ENCODE data around the gene RAB11FIP3. TPM values are rescaled to one million over a fixed set of nuclear protein-coding genes. Genes with fewer than 3 reads are reported as not detected.

The RAB11FIP3 gene
- total RNA-seq, 1 donor: 14.7 TPM

DNA sequence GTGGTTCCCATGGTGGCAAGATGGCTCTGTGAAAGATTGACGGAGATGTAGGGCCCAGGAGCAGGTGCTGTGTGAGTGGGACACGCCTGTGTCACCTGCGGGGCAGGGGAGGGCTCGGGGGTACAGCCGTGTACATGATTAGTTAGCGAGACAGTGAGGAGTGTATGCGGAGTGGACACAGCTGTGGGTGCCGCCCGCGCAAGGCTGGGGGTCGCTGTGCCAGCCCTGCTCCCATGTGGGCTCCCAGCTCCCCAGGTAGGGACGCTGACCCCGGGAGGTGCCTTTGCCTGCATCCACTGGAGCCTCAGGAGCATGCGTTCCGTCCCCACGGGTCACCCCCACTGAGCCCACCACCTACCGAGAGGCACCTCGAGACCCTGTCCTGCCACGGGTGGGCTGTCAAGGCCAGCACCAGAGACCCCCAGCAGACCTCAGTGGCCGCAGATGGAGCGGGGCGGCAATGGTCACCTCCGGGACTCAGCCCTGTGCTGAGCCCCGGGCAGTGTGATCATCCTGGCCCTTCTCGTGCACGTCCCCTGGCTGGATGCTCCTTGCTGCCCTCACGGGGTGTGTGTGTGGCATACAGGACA, 109.5 kb downstream of the RAB11FIP3 start:
- H3K4me3 ChIP-seq (ENCODE audit: low read depth, low read length): no peak overlapping the region
- DNase-seq (ENCODE audit: low read depth): no peak
- no peak for TF ChIP-seq CTCF (IDR thresholded peaks at IDR 0.05; ENCODE audit: insufficient read depth, low read length)

DNA sequence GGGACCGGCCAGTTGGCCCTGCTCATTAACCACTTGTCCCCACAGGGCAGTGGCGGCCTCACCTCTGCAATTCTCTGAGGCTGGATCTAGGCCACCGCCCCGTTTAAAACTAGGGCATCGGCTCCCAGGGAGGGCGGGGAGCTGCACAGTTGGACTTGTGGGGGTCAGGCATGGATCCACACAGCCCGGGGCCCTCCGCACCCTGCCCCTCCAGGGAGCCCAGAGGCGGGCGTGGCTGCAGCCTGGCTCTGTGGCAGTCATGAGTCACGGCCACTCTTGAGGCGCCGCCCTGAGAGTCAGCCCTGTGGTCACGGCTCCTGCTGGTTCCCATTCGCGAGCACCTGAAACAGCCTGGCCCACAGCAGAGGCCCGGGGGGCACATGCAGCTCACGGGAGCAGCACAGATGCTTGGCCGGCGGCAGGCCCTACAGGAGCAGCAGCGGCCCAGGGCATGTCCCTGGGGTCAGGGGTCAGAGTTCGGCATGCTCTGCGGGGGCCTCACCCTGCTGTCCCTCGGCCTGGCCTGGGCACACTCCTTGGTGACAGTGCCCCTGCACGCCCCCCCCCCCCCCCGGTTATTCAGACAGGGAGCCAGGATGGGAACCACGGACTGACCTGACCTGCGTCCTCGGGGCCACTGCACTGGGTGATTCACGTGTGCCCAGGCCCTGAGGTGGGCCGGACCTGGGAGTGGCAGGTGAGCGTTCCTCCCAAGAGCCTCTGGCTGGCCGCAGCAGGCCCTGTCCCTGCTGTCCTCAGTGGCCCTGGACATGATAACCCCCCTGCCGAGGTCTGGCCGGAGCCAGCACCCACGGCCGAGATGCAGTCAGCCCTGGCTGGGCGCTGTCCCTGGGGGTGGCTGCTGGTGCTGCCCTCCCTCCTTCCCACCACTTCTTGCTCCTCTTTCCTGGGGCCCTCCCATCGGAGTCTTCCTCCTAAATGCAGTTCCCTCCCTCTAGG, 110.3 kb downstream of the RAB11FIP3 start:
- peak; percentile 70 for DNase-seq (ENCODE audit: low read depth)
- TF ChIP-seq CTCF (IDR thresholded peaks at IDR 0.05; ENCODE audit: insufficient read depth, low read length): no peak

DNA sequence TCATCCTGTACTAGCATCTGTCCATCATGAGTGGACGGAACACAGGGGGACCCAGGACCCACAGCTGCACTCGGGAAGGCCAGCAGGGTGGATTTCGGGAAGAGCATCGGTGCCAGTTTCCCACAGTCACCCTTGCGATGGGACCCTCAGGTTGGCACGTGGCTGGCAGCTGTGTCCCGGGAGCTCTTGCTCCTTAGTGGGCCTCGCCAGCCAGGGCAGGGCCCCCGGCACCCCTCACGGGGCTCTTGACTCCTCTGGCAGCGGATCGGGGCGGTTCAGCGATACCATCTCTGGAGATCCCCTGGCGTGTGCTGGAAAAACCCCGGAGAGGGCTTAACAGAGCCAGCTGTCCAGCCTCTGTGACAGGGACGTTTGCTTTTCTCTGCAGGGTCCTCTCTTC, 111.3 kb downstream of the RAB11FIP3 start:
- no peak for TF ChIP-seq CTCF (IDR thresholded peaks at IDR 0.05; ENCODE audit: insufficient read depth, low read length)
- DNase-seq (ENCODE audit: low read depth): no peak
- H3K4me3 ChIP-seq (ENCODE audit: low read depth, low read length): no peak overlapping the region

More for the DNA sequence above, 110.3 kb downstream of the RAB11FIP3 start:
- H3K4me3 ChIP-seq (ENCODE audit: low read depth, low read length): no peak overlapping the region

DNA sequence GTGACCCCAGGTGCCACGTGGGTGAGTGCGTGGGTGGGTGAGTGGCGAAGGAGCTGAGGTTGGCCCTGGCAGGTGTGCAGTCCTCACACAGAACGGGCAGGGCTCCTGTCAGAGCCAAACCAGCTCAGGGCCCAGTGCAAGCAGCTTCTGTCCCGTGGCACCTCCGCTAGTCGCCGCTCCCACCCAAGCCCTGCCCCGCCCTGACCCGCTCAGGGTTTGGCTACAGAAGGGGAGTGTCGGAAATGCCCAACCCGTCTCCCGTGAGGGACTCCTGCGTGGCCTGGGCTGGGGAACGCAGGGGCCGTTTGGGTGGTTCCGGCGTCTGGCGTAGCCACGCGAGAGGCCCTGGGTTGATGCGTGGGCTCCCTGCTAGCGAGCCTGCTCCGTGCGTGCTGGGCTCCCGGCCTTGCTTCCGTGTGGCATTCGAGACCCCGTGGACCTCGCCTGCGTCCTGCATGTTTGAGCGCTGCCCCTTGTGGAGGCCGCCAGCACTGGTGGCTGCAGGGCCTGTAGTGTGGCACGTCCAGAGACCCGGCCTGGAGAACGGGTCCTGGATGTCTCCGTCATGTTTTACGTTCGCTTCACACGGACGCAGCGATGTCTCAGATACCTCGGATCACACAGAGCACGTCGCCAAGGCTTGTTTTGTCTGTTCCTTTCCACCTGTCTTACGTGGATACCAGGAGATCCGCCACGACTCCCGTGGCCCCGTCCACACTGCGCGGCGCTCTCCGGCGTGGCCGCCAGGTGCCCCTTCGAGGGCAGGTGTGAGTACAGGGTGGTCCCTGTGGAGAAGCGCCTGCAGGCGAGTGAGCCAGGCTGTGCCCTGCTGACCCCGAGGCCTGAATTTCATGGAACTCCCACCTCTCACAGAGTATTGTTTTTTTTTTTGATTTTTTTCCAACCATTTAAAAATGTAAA, 112.2 kb downstream of the RAB11FIP3 start:
- DNase-seq (ENCODE audit: low read depth): no peak

GRCh38 chr16:539901-540530, 114.6 kb downstream of the RAB11FIP3 start:
- peak; percentile 30 for DNase-seq (ENCODE audit: low read depth)
- no peak overlapping the region for H3K4me3 ChIP-seq (ENCODE audit: low read depth, low read length)
- TF ChIP-seq CTCF (IDR thresholded peaks at IDR 0.05; ENCODE audit: insufficient read depth, low read length): no peak

More for the DNA sequence above, 112.2 kb downstream of the RAB11FIP3 start:
- no peak overlapping the region for H3K4me3 ChIP-seq (ENCODE audit: low read depth, low read length)
- peak; percentile 3 for TF ChIP-seq CTCF (IDR thresholded peaks at IDR 0.05; ENCODE audit: insufficient read depth, low read length)

Data from fibroblast of the aortic adventitia (primary cell).